NCI-H345 treated with DMSO at 0.1 percent for 48 hours (cell line): ENCODE data around the gene ZNF804A.

ENCODE experiments used
- DNase-seq: peaks from one replicate; lab custom pipeline; 2025; ENCODE audit not compliant: unreplicated experiment; lab: John Stamatoyannopoulos, UW

The ZNF804A gene

GRCh38 chr2:184598316-184599053 is at the start of gene ZNF804A:
Gene ZNF804A (plus strand): TSS chr2:184598529. CDS start chr2:184598960, 431 bp downstream.
- DNase-seq: no peak

GRCh38 chr2:184549153-184549552 is 49.2 kb upstream of the ZNF804A start:
- no peak for DNase-seq

GRCh38 chr2:184551626-184552025 is 46.7 kb upstream of the ZNF804A start:
- DNase-seq: no peak

GRCh38 chr2:184554736-184555135 is 43.6 kb upstream of the ZNF804A start:
- DNase-seq: no peak

- no peak for DNase-seq
Measured at GRCh38 chr2:184555352-184555751, 43.0 kb upstream of the ZNF804A start.

- DNase-seq: no peak
Measured at GRCh38 chr2:184556639-184557038, 41.7 kb upstream of the ZNF804A start.

GRCh38 chr2:184558713-184559464 is 39.4 kb upstream of the ZNF804A start:
- DNase-seq: no peak

- DNase-seq: no peak
Measured at GRCh38 chr2:184560603-184561002, 37.7 kb upstream of the ZNF804A start.

- no peak for DNase-seq
Measured at GRCh38 chr2:184562532-184562931, 35.8 kb upstream of the ZNF804A start.

- no peak for DNase-seq
Measured at GRCh38 chr2:184564092-184564491, 34.2 kb upstream of the ZNF804A start.

- DNase-seq: no peak
Measured at GRCh38 chr2:184566716-184567115, 31.6 kb upstream of the ZNF804A start.

- no peak for DNase-seq
Measured at GRCh38 chr2:184577056-184577455, 21.3 kb upstream of the ZNF804A start.

- DNase-seq: no peak
Measured at GRCh38 chr2:184577743-184578142, 20.6 kb upstream of the ZNF804A start.

GRCh38 chr2:184579226-184579625 is 19.1 kb upstream of the ZNF804A start:
- no peak for DNase-seq

- DNase-seq: no peak
Measured at GRCh38 chr2:184581391-184581790, 16.9 kb upstream of the ZNF804A start.

- no peak for DNase-seq
Measured at GRCh38 chr2:184589261-184589660, 9.1 kb upstream of the ZNF804A start.

GRCh38 chr2:184596819-184597411 is 1.4 kb upstream of the ZNF804A start:
- no peak for DNase-seq

- no peak for DNase-seq
Measured at GRCh38 chr2:184597571-184597991, 748 bp upstream of the ZNF804A start.

GRCh38 chr2:184598002-184598315 is 370 bp upstream of the ZNF804A start:
- DNase-seq: no peak

GRCh38 chr2:184599054-184599871 is 934 bp downstream of the ZNF804A start:
- no peak for DNase-seq

GRCh38 chr2:184599872-184600222 is 1.5 kb downstream of the ZNF804A start:
- no peak for DNase-seq
